Measurements from ENCODE around the gene CACNG5.

GRCh38 chr17:66807182-66807581, 27.7 kb upstream of the CACNG5 start:
- TF ChIP-seq CTCF (IDR thresholded peaks at IDR 0.05) (no peak), POLR2A (IDR thresholded peaks at IDR 0.05) (no peak)

All from sigmoid colon (tissue), 3 donors.